ENCODE measurements around the gene GPR183.

- no peak for TF ChIP-seq CTCF (IDR thresholded peaks at IDR 0.05)
- no peak for TF ChIP-seq POLR2A (IDR thresholded peaks at IDR 0.05; ENCODE audit: low read depth)
- TF ChIP-seq EP300 (IDR thresholded peaks at IDR 0.05) = no peak
- no peak for TF ChIP-seq POLR2AphosphoS5 (IDR thresholded peaks at IDR 0.05)
Observed at GRCh38 chr13:99295488-99296252, 11.5 kb downstream of the GPR183 start.
